K562 (cell line): ENCODE results near the gene MICALL2. TPM values are rescaled to one million over a fixed set of nuclear protein-coding genes. Genes with fewer than 3 reads are reported as not detected.

Experiments
- ATAC-seq: fragments of 200-7000 bp; cut with Tn5 transposase; 3 replicates; pipeline ENCODE4 v1.9.1; 2020; ENCODE audit warnings: moderate library complexity
- BruUV-seq: library from RNA; stranded (reverse); fragments of 400-500 nt; replicated peaks from 2 replicates; lab custom pipeline; 2021; lab: Mats Ljungman, UMichigan
- CTCF ChIA-PET: fragments of 300-600 bp; formaldehyde crosslinking; extraction: SDS; loops from one replicate; lab custom pipeline; 2021; ENCODE audit warnings: low intra/inter-chr PET ratio; lab: Yijun Ruan, JAX
- POLR2A ChIA-PET: fragments of 300-600, 350-650 bp; sonication (Branson Sonifier 250); formaldehyde crosslinking; extraction: SDS; loops from one replicate; lab custom pipeline; 2021; ENCODE audit warnings: antibody characterized with exemption, inconsistent platforms; lab: Yijun Ruan, JAX
- DNase-seq, 4 experiments: peaks; one replicate each; pipeline versions ENCODE4 v3.0.0 to v3.0.0-alpha.2; 2011 to 2018; ENCODE audit warnings: low spot score in 3 of 4, mixed read lengths in 3 of 4; ENCODE audit errors: extremely low read depth in 1 of 4
- FAIRE-seq: peaks from 2 replicates; lab custom pipeline; 2011; peaks lifted over from hg19 to GRCh38; lab: Jason Lieb, UNC
- H2AFZ ChIP-seq: 2 replicates; pipeline ENCODE4 v1.6.0; 2011; ENCODE audit warnings: low read depth, low read length, control low read depth, inconsistent platforms
- H3K27ac ChIP-seq: fragments of 200-600 bp; 3 replicates; pipeline ENCODE4 v1.8.0; 2011; ENCODE audit warnings: low read depth, mild to moderate bottlenecking, control low read depth, inconsistent platforms, low read length, moderate library complexity, mixed read lengths; ENCODE audit errors: extremely low read depth
- H3K27me3 ChIP-seq, 2 experiments: fragments of 300-600 bp in 1 of 2; 2 replicates in 1 of 2; 3 replicates in 1 of 2; pipeline versions ENCODE4 v1.6.0 to v1.8.0; 2011; ENCODE audit warnings: inconsistent platforms in 2 of 2, low read length in 2 of 2, mild to moderate bottlenecking in 1 of 2, mixed read lengths in 1 of 2, moderate library complexity in 1 of 2; ENCODE audit not compliant: control insufficient read depth in 2 of 2, insufficient read depth in 2 of 2
- H3K36me3 ChIP-seq: fragments of 300-600 bp; 3 replicates; pipeline ENCODE4 v1.8.0; 2011; ENCODE audit warnings: mild to moderate bottlenecking, low read length, inconsistent platforms; ENCODE audit not compliant: control insufficient read depth, insufficient read depth
- H3K4me1 ChIP-seq, 2 experiments: fragments of 200-600 bp in 1 of 2; replicated peaks in 1 of 2; 2 replicates in 1 of 2; 3 replicates in 1 of 2; pipeline versions ENCODE4 v1.5.1 to v1.8.0; 2011; ENCODE audit warnings: inconsistent platforms in 2 of 2, low read length in 2 of 2, mild to moderate bottlenecking in 1 of 2, mixed read lengths in 1 of 2, moderate library complexity in 1 of 2; ENCODE audit not compliant: control insufficient read depth in 2 of 2, insufficient read depth in 2 of 2
- H3K4me2 ChIP-seq: 2 replicates; pipeline ENCODE4 v1.6.1; 2011; ENCODE audit warnings: low read length, control low read depth, inconsistent platforms, mixed read lengths; ENCODE audit not compliant: insufficient read depth
- H3K4me3 ChIP-seq: fragments of 200-600 bp; sonication (generic), shearing (Covaris generic); 2 replicates; pipeline ENCODE4 v1.5.1; 2016; ENCODE audit warnings: control low read depth, inconsistent platforms
- H3K79me2 ChIP-seq: fragments of 200-600 bp; 3 replicates; pipeline ENCODE4 v1.8.0; 2011; ENCODE audit warnings: low read length, inconsistent platforms; ENCODE audit not compliant: control insufficient read depth, insufficient read depth
- H3K9ac ChIP-seq, 2 experiments: 2 replicates each; pipeline versions ENCODE4 v1.6.0 to v1.6.1; 2011; ENCODE audit warnings: low read depth in 2 of 2, low read length in 2 of 2, control low read depth in 1 of 2, inconsistent platforms in 1 of 2, mild to moderate bottlenecking in 1 of 2, mixed read lengths in 1 of 2; ENCODE audit not compliant: insufficient read depth in 1 of 2
- H3K9me1 ChIP-seq: one replicate; pipeline ENCODE4 v1.6.0; 2011; ENCODE audit warnings: inconsistent platforms, mild to moderate bottlenecking, low read length, moderate library complexity; ENCODE audit not compliant: control insufficient read depth, insufficient read depth
- H3K9me3 ChIP-seq: replicated peaks from 2 replicates; pipeline ENCODE4 v1.5.1; 2011; ENCODE audit warnings: low read depth, low read length, inconsistent platforms; ENCODE audit not compliant: control insufficient read depth, insufficient read depth
- H4K20me1 ChIP-seq: replicated peaks from 2 replicates; pipeline ENCODE4 v1.6.1; 2011; ENCODE audit warnings: low read length, inconsistent platforms, mixed read lengths; ENCODE audit not compliant: control insufficient read depth, insufficient read depth
- RBFOX2 ChIP-seq: fragments of 200-400 bp; formaldehyde crosslinking; IDR thresholded peaks from 2 replicates; pipeline ENCODE4 v1.6.1; 2017; ENCODE audit warnings: low read depth, mild to moderate bottlenecking, low read length, moderate library complexity
- RBM22 ChIP-seq: fragments of 200-400 bp; formaldehyde crosslinking; IDR thresholded peaks from 2 replicates; pipeline ENCODE4 v1.6.1; 2018; ENCODE audit warnings: low read length, low read depth; ENCODE audit not compliant: poor library complexity, severe bottlenecking
- ZNF124 ChIP-seq: sonication (generic); formaldehyde crosslinking; IDR thresholded peaks from 2 replicates; pipeline ENCODE4 v1.8.1; 2022; ENCODE audit warnings: missing genetic modification reagents
- WGBS: fragments of 100-300 bp; shearing (Covaris generic); methylation state at CpG from one replicate; pipeline ENCODE4 v1.1.6; 2016; ENCODE audit warnings: low coverage, mixed read lengths; ENCODE audit not compliant: insufficient coverage; ENCODE audit errors: missing lambda C conversion rate; 5-methylcytosine and 5-hydroxymethylcytosine counted together
- in situ Hi-C: fragments of 300-500 bp; cut with MboI; formaldehyde crosslinking; loops from 4 replicates; pipeline ENCODE4 v1.15.0; 2018; ENCODE audit warnings: inconsistent platforms, mixed read lengths
- intact Hi-C: fragments of 100-400 bp; cut with micrococcal nuclease; formaldehyde crosslinking; loops from 2 replicates; pipeline ENCODE4 v1.14.2; 2022
- polyA plus RNA-seq, 8 experiments: library from polyadenylated mRNA; depleted of rRNA in 4 of 8; stranded (reverse) in 5 of 8; unstranded in 3 of 8; fragments of >200 nt; fragmentation: Nextera tagmentation in 2 of 8; fragmentation: Illumina TruSeq in 1 of 8; extraction: Ambion mirVana in 2 of 8; extraction: Trizol in 1 of 8; gene quantifications; 2 replicates each; pipeline versions ENCODE4 v1.2.1 to v1.2.3, GENCODE V29; 2011 to 2014; ENCODE audit warnings: inconsistent platforms in 1 of 8, missing spikeins in 1 of 8
- total RNA-seq, 7 experiments: library from RNA; depleted of rRNA in 6 of 7; stranded (reverse); fragments of >200 nt in 6 of 7; fragmentation: Illumina TruSeq in 2 of 7; extraction: Trizol in 2 of 7; gene quantifications; 2 replicates each; pipeline versions ENCODE4 v1.2.1 to v1.2.3, GENCODE V29; 2011 to 2021; ENCODE audit warnings: low replicate concordance in 1 of 7
- TF ChIP-seq, protein P1 (sequence below): fragments of 450-650 bp; IDR thresholded peaks from 2 replicates; pipeline ENCODE4 v1.6.1; 2016; ENCODE audit warnings: antibody characterized with exemption

The MICALL2 gene
- total and polyA plus RNA-seq, 9 of the 15 experiments (the other 6 are each of a cell fraction or from before 2014, with no cell fraction given), result 1.8 to 103 (median 17.0) TPM

DNA sequence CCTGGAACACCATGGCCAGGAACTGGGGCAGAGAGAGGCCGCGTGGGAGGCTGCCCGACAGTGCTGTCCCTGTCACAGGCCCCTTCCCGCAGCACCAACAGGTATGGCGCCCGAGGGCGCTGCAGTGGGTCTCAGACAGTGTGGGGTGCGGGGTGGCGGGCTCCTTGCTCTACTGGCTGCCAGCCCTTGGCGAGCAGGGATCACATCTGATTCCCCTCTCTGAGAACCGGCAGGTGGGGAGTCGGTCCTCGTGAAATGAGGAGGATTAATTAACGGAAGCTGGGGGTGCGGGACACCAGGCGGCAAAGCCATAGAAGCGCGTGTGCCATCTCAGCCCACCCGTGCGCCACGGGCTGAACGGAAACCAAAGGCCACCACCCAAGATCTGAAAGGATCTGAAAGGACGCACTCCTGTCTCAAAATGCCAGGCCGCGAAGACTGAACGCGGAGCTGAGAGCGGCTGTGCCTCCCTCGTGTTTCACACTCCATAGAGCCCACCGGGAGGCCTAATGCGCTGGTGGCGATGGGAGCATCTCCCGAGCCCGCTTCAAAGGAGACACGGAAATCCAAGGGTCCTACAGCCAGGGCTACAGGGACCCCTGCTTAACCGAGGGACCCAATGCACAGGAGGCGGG, 38.1 kb upstream of the MICALL2 start:
- H4K20me1 ChIP-seq, result no peaks in the 10 kb centered on the region
- no peaks in the 10 kb centered on the region for H3K9me1 ChIP-seq
- DNase-seq, result no peak
- POLR2A ChIA-PET, result interaction anchor here (0.6 to 1.5 kb wide), 3 partner anchors 8 to 250 kb away, joined by 3 to 4 read pairs (median 3); no protein-coding TSS in a partner anchor
- H3K4me2 ChIP-seq, result no peak overlapping the region
- no peaks in the 10 kb centered on the region for H3K9me3 ChIP-seq
- CTCF ChIA-PET, result no interaction called here
- no peak for FAIRE-seq
- H3K27me3 ChIP-seq, result no peaks in the 10 kb centered on the region
- H2AFZ ChIP-seq, result no peak overlapping the region
- peaks cover 10% of the 10 kb centered on the region; the same call in 2 of the 3 replicates for H3K79me2 ChIP-seq
- TF ChIP-seq RBFOX2 (peak; percentile 34; the same call in 1 of the 2 replicates), ZNF124 (CRISPR knock-in tag) (no peak)
- H3K4me3 ChIP-seq, result no peak overlapping the region
- intact Hi-C loops (no loop called here), in situ Hi-C loops (no loop called here)
- BruUV-seq, result no TSS peak
- WGBS, result 94% methylated on average over 32 of the region's 37 CpGs
- H3K27ac ChIP-seq, result no peak overlapping the region
- H3K9ac ChIP-seq, result peak overlapping the region in 1 of 2 experiments; percentile 7; a peak in 1 of 4 replicates
- ATAC-seq, result no peak
- peaks cover 0 to 12% of the 10 kb centered on the region in 2 experiments; a peak in 2 of 5 replicates for H3K4me1 ChIP-seq
- H3K36me3 ChIP-seq, result peaks cover 80% of the 10 kb centered on the region; the same call in 2 of the 3 replicates

DNA sequence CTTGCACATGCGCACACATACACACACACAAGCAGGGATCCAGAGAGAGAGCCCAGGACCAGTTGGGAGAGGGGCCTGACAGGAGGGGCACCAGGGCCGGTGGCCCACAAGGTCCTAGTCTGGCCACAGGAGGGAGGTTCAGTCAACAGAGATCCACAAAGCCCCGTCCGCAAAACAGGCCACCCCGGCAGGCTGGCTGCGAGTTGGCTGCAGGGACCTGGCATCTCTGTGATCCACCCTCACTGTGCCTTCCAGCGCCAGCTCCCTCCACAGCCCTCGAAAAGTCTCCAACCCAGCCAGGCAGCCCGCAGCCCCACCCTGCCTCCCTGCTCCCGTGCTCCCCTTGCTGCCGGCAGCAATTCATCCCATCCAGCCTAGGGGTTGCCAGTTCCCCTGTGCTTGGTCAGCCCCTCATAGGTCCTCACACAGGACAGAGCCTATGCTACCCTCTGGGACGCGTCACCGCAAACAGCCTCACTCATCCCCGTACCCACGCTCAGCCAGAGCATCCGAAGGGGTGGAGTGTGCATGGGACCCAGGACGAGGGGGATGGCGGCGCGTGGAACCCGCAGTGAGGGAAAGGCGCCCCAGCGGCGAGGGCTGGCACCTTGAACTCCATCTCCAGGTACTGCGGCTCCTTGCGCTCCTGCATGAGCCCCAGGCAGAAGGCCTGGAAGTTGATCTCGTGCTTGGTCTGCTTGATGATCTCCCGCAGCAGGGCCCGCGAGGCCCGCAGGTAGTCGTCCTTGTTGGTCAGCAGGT, 37.4 kb upstream of the MICALL2 start:
- CTCF ChIA-PET, result no interaction called here
- peaks cover 80% of the 10 kb centered on the region; the same call in 2 of the 3 replicates for H3K36me3 ChIP-seq
- no peak for ATAC-seq

More for the DNA sequence above, 37.4 kb upstream of the MICALL2 start:
- no peak for FAIRE-seq
- H3K9me3 ChIP-seq, result no peaks in the 10 kb centered on the region
- peak overlapping the region in 1 of 2 experiments; percentile 7; a peak in 1 of 4 replicates for H3K9ac ChIP-seq
- BruUV-seq, result no TSS peak
- DNase-seq, result no peak
- POLR2A ChIA-PET, result no interaction called here
- H3K9me1 ChIP-seq, result no peaks in the 10 kb centered on the region
- H3K79me2 ChIP-seq, result peaks cover 3% of the 10 kb centered on the region; the same call in 1 of the 3 replicates
- no peak overlapping the region for H3K27ac ChIP-seq
- no peaks in the 10 kb centered on the region for H3K27me3 ChIP-seq
- in situ Hi-C loops, result no loop called here
- 94% methylated on average over 22 of the region's 33 CpGs for WGBS
- H2AFZ ChIP-seq, result no peak overlapping the region
- no peak overlapping the region for H3K4me2 ChIP-seq
- TF ChIP-seq RBM22, result peak; percentile 2
- TF ChIP-seq, protein P1, sequence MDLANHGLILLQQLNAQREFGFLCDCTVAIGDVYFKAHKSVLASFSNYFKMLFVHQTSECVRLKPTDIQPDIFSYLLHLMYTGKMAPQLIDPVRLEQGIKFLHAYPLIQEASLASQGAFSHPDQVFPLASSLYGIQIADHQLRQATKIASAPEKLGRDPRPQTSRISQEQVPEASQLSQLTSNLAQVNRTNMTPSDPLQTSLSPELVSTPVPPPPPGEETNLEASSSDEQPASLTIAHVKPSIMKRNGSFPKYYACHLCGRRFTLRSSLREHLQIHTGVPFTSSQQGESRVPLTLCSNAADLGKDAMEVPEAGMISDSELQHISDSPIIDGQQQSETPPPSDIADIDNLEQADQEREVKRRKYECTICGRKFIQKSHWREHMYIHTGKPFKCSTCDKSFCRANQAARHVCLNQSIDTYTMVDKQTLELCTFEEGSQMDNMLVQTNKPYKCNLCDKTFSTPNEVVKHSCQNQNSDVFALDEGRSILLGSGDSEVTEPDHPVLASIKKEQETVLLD, result no peak
- peak; percentile 15; the same call in 1 of the 2 replicates for TF ChIP-seq RBFOX2
- peaks cover 0 to 7% of the 10 kb centered on the region in 2 experiments; a peak in 1 of 5 replicates for H3K4me1 ChIP-seq
- H4K20me1 ChIP-seq, result no peaks in the 10 kb centered on the region
- intact Hi-C loops, result no loop called here
- H3K4me3 ChIP-seq, result no peak overlapping the region
